Vagina (tissue), 2 donors: ENCODE data around the gene MEF2C. TPM values are rescaled to one million over a fixed set of nuclear protein-coding genes. Genes with fewer than 3 reads are reported as not detected.

ENCODE experiments used
- DNase-seq, 2 donors: peaks; one replicate each; pipeline ENCODE4 v3.0.0-alpha.2; 2017; ENCODE audit errors: extremely low spot score in 2 of 2
- H3K27ac ChIP-seq: fragments of 200-600 bp; sonication (generic); one replicate; pipeline ENCODE4 v1.5.1; 2019
- H3K27me3 ChIP-seq: fragments of 200-600 bp; sonication (generic); one replicate; pipeline ENCODE4 v1.5.1; 2019
- H3K36me3 ChIP-seq, 2 donors: fragments of 200-600 bp; sonication (generic); one replicate each; pipeline ENCODE4 v1.5.1; 2017 to 2019
- H3K4me1 ChIP-seq: fragments of 200-600 bp; sonication (generic); one replicate; pipeline ENCODE4 v1.5.1; 2019
- H3K4me3 ChIP-seq, 2 donors: fragments of 200-600 bp; sonication (generic); 1 replicate in 1 of 2; 2 replicates in 1 of 2; pipeline ENCODE4 v1.5.1; 2016 to 2019
- H3K9me3 ChIP-seq: fragments of 200-600 bp; sonication (generic); one replicate; pipeline ENCODE4 v1.5.1; 2019
- CTCF ChIP-seq, 3 experiments: fragments of 450-650 bp in 2 of 3; fragments of 200-600 bp in 1 of 3; sonication (generic) in 1 of 3; IDR thresholded peaks; one replicate each; pipeline ENCODE4 v1.5.1; 2017 to 2019; ENCODE audit warnings: antibody characterized with exemption in 3 of 3, mild to moderate bottlenecking in 2 of 3, moderate library complexity in 2 of 3
- POLR2A ChIP-seq, 2 donors: fragments of 450-650 bp; IDR thresholded peaks; one replicate each; pipeline ENCODE4 v1.6.1; 2017; ENCODE audit warnings: antibody characterized with exemption in 2 of 2, mild to moderate bottlenecking in 2 of 2, moderate library complexity in 2 of 2
- POLR2AphosphoS5 ChIP-seq, 2 donors: sonication (generic); formaldehyde crosslinking; IDR thresholded peaks; one replicate each; pipeline ENCODE4 v1.9.0; 2017; ENCODE audit warnings: antibody characterized with exemption in 2 of 2, mild to moderate bottlenecking in 2 of 2, low read depth in 1 of 2; ENCODE audit not compliant: insufficient read depth in 1 of 2
- intact Hi-C: fragments of 100-400 bp; cut with DNase I; formaldehyde crosslinking; loops from one replicate; pipeline ENCODE4 v1.15.1; 2023
- total RNA-seq: library from RNA; depleted of rRNA; stranded (reverse); fragments of >200 nt; gene quantifications from one replicate; pipeline ENCODE4 v1.2.3, GENCODE V29; 2016

Gene MEF2C
- total RNA-seq, 1 donor from 2014 or later = 22.3 TPM

GRCh38 chr5:88778736-88779135 lies 104.2 kb downstream of the MEF2C start:
- DNase-seq = no peak
- Histone ChIP-seq H3K9me3 (no peaks in the 10 kb centered on the region), H3K4me1 (no peaks in the 10 kb centered on the region), H3K27ac (no peak overlapping the region), H3K27me3 (no peaks in the 10 kb centered on the region), H3K36me3 (no peaks in the 10 kb centered on the region), H3K4me3 (no peak overlapping the region)
- TF ChIP-seq POLR2AphosphoS5 (IDR thresholded peaks at IDR 0.05; ENCODE audit: insufficient read depth in 1 of 2, low read depth in 1 of 2) = no peak
- TF ChIP-seq POLR2A (IDR thresholded peaks at IDR 0.05) = no peak
- no peak for TF ChIP-seq CTCF (IDR thresholded peaks at IDR 0.05)
- intact Hi-C loops = no loop called here

GRCh38 chr5:88776692-88777091 lies 106.3 kb downstream of the MEF2C start:
- no peaks in the 10 kb centered on the region for H3K9me3 ChIP-seq

GRCh38 chr5:88772831-88773230 lies 110.2 kb downstream of the MEF2C start:
- intact Hi-C loops = no loop called here
- Histone ChIP-seq H3K9me3 (no peaks in the 10 kb centered on the region), H3K36me3 (no peaks in the 10 kb centered on the region)

More at GRCh38 chr5:88776692-88777091, 106.3 kb downstream of the MEF2C start:
- Histone ChIP-seq H3K36me3 (no peaks in the 10 kb centered on the region), H3K27me3 (no peaks in the 10 kb centered on the region), H3K27ac (no peak overlapping the region), H3K4me3 (no peak overlapping the region), H3K4me1 (no peaks in the 10 kb centered on the region)
- DNase-seq = no peak
- TF ChIP-seq POLR2A (IDR thresholded peaks at IDR 0.05) = no peak
- TF ChIP-seq POLR2AphosphoS5 (IDR thresholded peaks at IDR 0.05; ENCODE audit: insufficient read depth in 1 of 2, low read depth in 1 of 2) = no peak
- TF ChIP-seq CTCF (IDR thresholded peaks at IDR 0.05) = no peak
- intact Hi-C loops = no loop called here

GRCh38 chr5:88772047-88772446 lies 110.9 kb downstream of the MEF2C start:
- no peak for TF ChIP-seq CTCF (IDR thresholded peaks at IDR 0.05)
- no peak for TF ChIP-seq POLR2AphosphoS5 (IDR thresholded peaks at IDR 0.05; ENCODE audit: insufficient read depth in 1 of 2, low read depth in 1 of 2)
- no peak for TF ChIP-seq POLR2A (IDR thresholded peaks at IDR 0.05)
- no peaks in the 10 kb centered on the region for H3K9me3 ChIP-seq
- no peaks in the 10 kb centered on the region for H3K36me3 ChIP-seq
- DNase-seq = no peak
- peaks cover 9% of the 10 kb centered on the region for H3K4me1 ChIP-seq
- H3K4me3 ChIP-seq = no peak overlapping the region
- H3K27ac ChIP-seq = no peak overlapping the region
- intact Hi-C loops = no loop called here
- H3K27me3 ChIP-seq = no peaks in the 10 kb centered on the region

More at GRCh38 chr5:88772831-88773230, 110.2 kb downstream of the MEF2C start:
- no peak for DNase-seq
- Histone ChIP-seq H3K4me1 (peaks cover 9% of the 10 kb centered on the region), H3K27ac (no peak overlapping the region), H3K27me3 (no peaks in the 10 kb centered on the region), H3K4me3 (no peak overlapping the region)
- TF ChIP-seq POLR2AphosphoS5 (IDR thresholded peaks at IDR 0.05; ENCODE audit: insufficient read depth in 1 of 2, low read depth in 1 of 2) (no peak), POLR2A (IDR thresholded peaks at IDR 0.05) (no peak), CTCF (IDR thresholded peaks at IDR 0.05) (no peak)

- H3K4me1 ChIP-seq = peaks cover 9% of the 10 kb centered on the region
- no peaks in the 10 kb centered on the region for H3K9me3 ChIP-seq
- intact Hi-C loops = no loop called here
- H3K27me3 ChIP-seq = no peaks in the 10 kb centered on the region
- DNase-seq = no peak
- H3K36me3 ChIP-seq = no peaks in the 10 kb centered on the region
- no peak overlapping the region for H3K4me3 ChIP-seq
- no peak for TF ChIP-seq POLR2A (IDR thresholded peaks at IDR 0.05)
- no peak overlapping the region for H3K27ac ChIP-seq
Observed at GRCh38 chr5:88770276-88771257, 112.4 kb downstream of the MEF2C start.
